Measurements from ENCODE around the gene IQSEC1.

IQSEC1 gene

DNA sequence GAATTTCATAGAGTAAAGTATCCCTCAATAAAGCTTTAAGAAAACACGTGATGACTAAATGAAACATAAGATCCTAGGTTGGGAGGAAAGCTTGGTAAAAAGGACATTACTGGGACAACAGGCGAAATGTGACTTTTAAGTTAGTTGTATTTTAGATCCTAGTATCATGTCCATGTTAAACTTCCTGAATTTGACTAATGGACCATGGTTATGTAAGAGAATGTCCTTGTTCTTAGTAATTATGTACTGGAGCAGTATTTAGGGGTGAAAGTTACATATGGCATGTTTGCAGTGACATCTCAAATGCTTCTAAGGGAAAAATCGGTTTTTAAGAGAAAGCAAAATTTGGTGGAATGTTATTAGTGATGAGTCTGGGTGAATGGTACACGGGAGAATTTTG, 69.6 kb downstream of the IQSEC1 start:
- DNase-seq (ENCODE audit: low read depth in 1 of 2, low spot score in 1 of 2) = no peak

DNA sequence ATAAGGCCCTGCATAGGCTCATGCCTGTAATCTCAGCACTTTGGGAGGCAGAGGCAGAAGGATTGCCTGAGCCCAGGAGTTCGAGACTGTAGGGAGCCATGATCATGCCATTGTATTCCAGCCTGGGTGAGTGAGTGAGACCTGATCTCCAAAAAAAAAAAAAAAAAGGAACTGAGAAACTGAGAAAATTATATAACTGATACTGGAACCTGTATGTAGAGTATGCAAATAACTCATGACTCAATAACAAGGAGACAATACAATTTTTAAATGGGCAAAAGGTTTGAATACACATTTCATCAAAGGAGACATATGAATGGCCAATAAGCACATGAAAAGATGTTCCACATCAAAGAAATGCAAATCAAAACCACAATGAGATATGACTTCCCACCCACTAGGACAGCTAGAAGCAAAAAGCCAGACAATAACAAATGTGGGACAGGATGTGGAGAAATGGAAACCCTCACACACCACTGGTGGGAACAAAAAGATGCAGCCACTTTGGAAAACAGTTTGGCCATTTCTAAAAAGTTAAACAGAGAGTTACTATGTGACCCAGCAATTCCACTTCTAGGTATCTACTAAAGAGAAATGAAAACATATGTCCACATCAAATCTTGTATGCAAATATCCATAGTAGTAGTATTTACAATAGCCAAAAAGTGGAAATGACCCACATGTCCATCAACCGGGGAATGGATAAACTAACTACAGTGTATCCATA, 70.7 kb downstream of the IQSEC1 start:
- DNase-seq (ENCODE audit: low read depth in 1 of 2, low spot score in 1 of 2) = no peak

DNA sequence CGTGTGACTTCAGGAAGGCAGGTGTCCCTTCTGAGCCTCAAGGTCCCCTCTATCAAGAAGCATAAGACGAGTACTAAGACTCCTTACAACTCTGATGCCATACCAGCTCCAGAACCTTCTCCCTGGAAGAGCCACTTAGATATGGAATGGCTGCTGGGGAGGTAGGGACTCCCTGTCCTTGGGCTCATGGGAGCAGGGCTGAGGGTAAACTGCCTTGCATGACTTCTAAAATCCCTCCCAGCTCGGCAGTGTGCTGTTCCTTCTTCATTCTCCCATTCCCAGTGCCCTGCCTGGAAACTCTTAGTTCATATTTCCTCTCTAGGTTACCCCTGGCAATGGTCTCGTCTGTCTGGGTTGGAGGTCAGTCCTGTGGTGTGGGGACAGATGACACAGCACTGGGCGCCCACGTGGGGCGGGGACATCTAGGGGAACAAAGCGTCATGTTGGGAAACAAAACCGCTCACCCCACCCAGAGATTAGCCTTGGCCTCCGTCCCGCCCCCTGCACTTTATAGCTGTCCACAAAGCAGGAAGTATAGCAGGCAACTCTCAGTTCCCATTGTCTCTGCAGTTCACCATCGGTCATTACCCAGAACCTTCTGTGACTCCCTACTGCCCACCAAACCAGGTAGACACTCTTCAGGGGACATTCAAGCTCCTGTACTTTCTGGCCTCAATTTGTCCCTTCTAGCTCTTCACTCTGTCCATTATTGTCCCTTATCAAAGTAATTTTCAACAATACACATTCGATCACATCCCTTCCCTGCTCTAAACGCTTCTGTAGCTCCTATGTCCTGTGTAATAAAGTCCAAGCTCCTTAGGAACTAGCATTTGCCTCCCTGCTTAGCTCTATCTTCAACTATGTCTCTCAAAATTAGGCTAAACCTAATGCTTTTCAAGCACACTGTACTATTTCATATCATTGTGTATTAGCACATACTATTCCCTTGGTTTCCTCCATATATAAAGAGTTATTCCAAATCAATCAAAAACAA, 73.8 kb downstream of the IQSEC1 start:
- no peak for DNase-seq (ENCODE audit: low read depth in 1 of 2, low spot score in 1 of 2)

DNA sequence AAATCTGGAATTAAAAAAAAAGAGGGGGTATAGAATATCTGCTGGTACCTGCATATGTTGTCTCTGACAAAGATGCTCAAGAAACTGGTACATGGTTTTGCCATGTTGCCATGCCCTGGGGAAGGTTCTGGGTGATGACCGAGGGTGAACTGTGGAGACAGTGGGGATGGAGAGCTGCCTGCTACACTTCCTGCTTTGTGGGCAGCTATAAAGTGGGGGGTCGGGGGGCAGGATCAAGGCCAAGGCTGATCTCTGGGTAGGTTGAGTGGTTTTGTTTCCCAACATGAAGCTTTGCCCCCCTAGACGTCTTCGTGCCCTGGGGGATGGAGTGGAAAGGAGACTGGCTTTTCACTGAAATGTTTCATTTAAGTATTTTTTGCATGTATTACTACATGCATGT, 74.6 kb downstream of the IQSEC1 start:
- DNase-seq (ENCODE audit: low read depth in 1 of 2, low spot score in 1 of 2) = no peak

DNA sequence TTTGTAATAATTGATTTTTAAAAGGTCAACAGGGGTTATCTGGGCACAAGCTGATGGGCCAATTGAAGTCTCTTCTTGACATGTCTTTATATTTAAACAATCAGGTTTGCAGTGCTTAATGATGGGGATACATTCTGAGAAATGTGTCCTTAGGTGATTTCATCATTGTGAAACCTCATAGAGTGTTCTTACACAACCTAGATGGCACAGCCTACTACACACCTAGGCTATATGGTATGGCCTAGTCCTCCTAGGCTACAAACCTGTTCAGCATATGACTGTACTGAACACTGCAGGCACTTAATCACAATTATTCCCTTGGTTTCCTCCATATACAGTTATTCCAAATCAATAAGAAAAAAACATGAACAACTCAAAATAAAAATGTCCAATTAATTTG, 75.8 kb downstream of the IQSEC1 start:
- DNase-seq (ENCODE audit: low read depth in 1 of 2, low spot score in 1 of 2) = no peak

DNA sequence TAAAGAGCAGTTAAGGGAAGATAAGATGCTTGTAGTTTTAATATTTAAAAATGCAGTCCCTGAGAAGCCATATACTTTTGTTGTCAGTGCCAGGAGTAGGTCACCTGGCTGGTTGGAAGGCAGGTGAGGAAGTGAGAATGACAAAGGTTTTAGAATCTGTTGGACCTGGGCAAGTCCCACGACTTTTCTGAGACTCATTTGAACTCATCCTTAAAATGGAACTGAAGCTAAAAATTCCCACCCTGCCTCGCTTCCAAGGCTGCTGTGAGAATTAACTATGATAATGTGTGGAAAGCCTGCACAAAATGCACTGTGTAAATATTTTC, 77.1 kb downstream of the IQSEC1 start:
- DNase-seq (ENCODE audit: low read depth in 1 of 2, low spot score in 1 of 2) = no peak

DNA sequence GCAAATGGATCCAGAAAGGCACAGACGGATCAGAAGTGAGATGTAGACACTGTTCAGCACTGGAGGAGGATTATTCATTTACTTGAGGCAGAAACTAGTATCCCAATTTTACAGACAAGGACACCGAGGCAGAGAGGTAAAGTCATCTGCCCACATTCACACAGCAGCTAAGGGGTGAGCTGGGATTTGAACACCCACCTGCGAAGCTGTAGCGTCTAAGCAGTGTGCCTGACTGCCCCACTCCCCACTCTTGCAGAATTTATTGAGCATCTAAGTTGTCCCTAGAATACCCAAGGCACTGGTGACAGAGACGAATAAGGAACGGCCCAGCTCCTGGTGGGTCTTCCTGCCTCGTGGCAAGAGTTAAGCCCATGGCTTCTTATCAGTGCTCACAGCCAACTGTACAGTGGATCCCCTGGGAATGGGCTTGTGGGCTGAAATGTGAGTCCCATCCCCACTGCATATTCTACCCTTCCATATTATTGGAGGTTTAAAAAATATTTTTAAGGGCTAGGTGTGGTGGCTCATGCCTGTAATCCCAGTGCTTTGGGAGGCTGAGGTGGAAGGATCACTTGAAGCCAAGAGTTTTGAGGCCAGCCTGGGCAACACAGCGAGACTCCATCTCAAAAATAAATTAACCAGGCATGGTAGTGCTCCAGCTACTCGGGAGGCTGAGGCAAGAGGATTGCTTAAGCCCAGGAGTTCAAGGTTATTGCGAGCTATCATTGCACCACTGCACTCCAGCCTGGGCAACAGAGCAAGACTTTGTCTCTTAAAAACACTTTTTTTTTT, 77.6 kb downstream of the IQSEC1 start:
- no peak for DNase-seq (ENCODE audit: low read depth in 1 of 2, low spot score in 1 of 2)

DNA sequence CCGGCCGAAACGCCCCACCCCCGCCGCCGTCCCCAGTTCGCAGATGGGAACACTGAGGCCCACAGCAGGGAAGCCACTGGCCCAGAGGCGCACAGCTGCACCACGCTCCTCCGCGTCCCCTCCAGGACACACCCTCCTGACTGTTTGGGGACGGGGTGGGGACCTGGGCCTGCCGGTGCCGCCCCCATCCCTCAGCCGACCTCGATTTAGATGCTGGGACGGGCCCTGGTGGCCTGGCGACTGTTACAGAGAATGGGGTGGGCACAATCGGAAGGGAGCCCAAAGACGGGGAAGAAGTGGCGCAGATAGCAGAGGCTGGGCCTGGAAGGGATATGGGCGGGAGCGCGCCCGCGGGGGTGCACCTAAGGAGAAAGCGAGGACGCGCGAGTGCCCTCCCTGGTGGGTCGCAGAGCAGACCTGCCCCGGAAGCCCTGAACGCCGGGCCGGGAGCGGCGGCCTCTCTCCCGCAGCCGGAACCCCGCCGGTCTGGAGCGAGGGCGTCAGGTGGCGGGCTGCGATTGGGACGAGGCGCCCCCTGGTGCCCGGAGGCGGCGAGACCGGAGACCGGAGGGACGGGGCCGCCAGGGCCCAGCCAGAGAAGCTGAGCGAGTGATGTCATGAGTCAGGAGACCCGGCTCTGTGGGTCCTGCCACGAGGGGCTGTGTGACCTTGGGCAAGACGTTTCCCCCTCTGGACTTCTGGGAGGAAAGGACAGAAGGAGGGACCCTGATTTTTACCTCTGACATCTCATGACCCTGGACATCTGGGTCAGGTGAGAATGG, 78.4 kb downstream of the IQSEC1 start:
- DNase-seq (ENCODE audit: low read depth in 1 of 2, low spot score in 1 of 2) = peak; percentile 78 to 85

DNA sequence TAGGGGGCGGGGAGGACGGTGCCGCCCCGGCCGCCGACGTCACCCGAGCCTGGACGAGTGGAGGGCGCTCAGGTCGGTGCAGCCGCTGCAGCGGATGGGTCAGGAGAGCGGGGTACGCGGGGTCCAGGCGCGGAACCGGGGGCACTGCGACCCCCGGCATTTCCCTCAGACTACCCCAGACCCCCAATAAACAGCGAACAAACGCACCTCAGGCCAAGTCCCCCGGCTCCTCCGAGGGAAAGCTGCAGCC, 78.9 kb downstream of the IQSEC1 start:
- no peak for DNase-seq (ENCODE audit: low read depth in 1 of 2, low spot score in 1 of 2)

DNA sequence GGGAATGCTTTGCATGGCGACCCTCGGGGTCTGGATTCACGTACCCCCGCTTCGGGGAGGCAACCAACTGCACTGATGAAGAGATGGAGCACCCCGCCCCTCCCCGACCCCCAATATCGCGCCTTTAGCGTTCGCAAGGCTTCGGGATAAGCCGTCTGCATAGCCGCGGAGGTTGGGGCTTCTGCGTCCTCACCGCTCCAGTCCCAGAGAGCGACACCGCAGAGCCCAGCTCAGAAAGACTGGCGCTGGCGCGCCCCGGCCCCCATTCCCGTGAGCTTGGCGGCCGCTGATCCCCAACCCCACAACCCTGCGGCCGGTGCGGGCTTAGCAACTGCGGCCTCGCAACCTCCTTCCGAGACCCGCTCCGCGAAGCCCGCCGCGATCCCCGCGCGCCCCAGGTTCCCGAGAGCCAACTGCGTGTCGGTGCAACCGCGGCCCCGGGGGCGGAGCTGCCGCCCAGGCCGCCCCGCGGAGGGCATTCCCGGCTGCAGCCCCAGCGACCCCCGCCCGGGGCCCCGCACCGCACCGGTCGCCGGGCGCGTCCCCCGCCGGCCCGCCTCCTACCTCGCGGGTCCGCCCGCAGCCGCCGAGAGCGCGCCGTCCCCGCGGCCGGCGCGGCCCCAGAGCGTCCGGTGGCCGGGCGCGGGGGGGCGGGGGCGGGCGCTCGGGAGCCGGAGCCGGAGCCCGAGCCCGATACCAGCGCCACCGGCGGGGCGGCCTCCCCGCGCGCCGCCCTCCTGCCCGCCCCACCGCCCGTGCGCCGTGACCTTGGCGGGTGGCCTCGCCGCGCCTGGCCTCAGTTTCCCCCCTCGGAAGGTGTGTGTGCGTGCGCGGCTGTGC, 79.5 kb downstream of the IQSEC1 start:
- no peak for DNase-seq (ENCODE audit: low read depth in 1 of 2, low spot score in 1 of 2)

DNA sequence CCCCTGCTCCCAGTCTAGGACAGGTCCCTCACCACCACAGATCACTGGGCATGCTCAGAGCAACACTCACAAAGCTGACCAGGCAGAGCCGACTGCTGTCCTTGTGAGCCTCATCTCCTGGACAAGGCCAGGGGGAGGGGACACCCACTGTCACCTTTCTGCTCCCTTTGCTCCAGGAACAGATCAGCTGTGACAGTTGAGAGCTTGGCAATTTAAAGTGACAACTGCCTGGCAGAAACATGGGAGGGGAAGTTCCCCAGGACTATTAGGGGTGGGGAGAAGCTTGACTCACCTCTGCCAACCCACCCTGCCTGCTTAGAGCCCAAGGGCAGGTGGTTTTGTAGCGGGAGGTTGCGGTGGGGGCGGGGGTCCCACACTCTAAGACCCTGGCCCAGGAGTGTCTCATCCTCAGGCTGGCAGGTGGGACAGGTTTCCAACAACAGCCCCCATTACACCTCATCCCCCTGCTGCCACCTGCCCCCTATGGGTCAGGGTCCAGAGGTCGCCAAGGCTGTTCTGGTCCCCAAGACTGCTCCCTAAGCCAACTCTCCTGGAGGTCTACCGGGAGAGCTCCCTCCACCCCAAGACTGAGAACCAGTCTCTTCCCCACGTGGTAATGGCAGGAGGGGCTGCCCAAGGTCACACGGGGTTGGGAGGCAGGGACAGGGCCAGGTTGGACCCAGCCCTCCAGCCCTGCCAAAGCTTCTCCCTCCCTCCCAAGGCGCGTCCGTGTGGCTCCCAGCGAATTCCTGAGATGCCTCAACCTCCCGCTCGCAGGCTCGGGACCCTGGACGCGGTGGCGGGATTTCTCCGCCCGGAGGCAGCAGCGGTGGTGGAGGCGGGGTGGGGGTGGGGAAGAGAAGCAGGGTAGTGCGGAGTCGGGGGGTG, 80.4 kb downstream of the IQSEC1 start:
- DNase-seq (ENCODE audit: low read depth in 1 of 2, low spot score in 1 of 2) = no peak

DNA sequence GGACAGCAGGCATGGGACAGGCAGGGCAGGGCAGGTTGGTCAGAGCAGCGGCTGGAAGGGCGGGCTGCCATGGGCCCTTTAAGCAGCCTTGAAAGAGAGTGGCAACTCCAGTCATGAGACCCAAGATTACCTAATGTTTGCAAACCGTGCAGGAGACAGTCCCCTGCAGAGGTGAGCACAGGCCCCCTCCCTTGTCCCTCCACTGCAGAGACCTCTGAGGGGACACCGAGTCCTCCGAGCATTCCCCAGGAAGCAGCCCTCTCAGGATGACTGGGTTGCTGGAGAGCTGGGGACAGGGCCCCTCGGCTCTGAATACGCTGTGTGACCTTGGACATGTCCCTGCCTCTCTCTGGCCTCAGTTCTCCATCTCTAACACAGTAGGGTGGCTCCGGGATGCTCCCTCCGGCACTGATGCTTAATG, 81.4 kb downstream of the IQSEC1 start:
- DNase-seq (ENCODE audit: low read depth in 1 of 2, low spot score in 1 of 2) = no peak

DNA sequence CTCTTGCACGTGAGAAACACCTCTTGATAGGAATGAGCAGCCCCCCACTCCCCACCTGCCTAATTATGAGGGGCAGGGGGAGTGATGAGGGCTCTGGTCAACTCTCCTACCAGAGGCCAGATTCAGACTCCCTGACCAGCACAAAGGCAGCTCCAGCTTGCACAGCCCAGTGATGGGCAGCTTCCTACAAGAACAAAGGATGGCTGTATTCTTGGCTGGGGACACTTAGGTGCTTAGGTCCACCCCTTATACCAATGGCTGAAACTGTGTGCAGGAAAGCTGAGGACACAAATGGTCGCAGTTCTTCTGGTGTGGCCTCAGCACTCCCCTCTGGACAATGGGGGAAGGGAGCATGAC, 81.8 kb downstream of the IQSEC1 start:
- DNase-seq (ENCODE audit: low read depth in 1 of 2, low spot score in 1 of 2) = no peak

DNA sequence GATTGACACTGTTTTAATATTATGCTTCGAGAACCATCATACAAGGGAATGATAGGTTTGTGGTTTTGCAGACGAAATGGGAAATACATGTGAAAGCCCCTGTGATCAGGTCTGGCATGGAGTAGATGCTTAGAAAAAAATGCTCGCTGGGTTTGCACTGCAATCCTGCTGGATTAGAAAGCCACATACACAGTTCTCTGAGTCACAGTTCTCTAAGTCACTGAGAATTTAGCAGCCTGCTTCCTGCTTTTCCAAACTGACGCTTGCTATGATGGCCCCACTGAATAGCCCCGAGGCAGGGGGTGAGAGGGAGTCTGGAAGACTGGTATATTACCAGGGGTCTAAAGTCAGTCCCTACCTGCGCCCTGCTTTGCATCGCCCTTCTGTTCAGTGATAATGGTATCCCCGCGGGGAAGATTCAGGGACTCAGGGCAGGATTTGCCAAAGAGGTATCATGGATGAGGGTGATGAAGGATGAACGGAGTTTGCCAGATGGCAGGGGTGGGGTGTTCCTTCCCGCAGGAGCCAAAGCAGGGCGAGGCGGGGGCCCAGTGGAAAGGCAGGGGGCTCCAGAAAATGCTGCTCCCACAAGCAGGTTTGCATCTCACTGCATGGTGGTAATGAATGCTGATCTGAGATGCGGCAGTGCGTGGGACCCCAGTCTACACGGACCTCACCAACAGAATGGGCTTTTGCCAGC, 82.3 kb downstream of the IQSEC1 start:
- no peak for DNase-seq (ENCODE audit: low read depth in 1 of 2, low spot score in 1 of 2)

DNA sequence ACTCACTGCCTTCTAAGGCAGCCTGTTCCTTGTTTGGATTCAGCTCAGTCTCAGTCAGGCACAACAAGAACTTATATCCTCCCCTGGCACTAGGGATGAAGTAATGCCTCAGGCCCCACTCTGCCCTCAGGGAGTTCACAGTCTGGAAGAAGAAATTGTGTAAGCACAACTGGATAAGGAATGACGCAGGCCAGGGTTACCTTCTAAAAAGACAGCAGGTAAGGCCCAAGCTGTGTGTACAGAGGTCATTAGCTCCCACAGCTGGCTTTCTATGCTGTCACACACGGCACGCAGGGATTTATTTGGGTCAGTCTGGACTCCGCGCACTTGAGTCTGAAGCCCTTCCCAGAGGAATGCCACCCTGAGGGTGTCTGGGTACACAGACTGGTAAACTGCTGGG, 82.9 kb downstream of the IQSEC1 start:
- DNase-seq (ENCODE audit: low read depth in 1 of 2, low spot score in 1 of 2) = no peak

DNA sequence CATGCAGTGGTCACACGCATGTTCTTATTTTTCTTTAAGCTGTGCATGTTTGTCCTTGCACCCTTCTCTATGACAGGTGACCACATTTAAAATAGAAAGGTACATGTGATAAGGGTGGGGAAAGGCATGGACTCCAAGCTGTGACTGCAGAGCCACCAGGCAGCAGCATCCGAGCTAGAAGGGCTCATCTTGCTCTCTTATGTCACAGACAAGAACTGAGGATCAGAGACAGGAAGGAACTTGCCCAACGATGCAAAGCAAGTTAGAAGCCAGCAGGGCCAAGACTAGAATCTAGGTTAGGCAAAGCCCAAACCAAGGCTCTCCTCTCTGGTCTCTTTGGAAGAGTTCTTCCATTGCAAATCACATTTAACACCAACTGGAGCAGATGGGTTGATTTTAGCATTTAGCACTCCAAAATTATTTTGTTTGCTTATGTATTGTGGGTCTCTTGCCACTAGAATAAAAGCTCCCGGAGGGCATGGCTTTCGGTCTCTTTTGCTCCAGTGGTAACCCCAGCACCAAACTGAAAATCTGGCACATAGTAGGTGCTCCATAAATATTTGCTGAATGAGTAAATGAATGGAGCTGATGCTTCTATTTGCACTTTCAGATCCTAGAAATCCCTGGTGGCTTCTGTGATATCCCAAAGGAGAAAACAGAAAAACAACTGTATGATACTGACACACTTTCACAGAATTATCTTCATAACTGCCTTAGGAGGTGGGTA, 84.3 kb downstream of the IQSEC1 start:
- DNase-seq (ENCODE audit: low read depth in 1 of 2, low spot score in 1 of 2) = no peak

DNA sequence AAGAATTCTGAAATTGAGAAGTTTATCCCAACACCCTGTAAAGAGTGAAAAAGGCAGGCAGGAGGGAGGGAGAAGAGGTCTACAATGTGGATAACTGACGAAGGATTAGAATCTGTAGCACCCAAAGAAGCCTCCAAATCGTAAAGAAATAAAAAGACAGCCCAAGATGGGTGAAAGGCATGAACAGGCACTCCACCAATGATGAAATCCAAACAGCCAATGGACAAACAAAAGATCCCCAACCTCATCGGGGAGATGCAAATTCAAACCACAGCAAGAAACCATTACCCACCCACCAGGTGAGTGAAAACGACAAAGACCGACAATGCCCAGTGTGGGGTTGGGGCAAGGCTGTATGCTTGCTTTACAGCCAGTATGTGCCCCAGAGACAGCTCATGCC, 85.6 kb downstream of the IQSEC1 start:
- no peak for DNase-seq (ENCODE audit: low read depth in 1 of 2, low spot score in 1 of 2)

DNA sequence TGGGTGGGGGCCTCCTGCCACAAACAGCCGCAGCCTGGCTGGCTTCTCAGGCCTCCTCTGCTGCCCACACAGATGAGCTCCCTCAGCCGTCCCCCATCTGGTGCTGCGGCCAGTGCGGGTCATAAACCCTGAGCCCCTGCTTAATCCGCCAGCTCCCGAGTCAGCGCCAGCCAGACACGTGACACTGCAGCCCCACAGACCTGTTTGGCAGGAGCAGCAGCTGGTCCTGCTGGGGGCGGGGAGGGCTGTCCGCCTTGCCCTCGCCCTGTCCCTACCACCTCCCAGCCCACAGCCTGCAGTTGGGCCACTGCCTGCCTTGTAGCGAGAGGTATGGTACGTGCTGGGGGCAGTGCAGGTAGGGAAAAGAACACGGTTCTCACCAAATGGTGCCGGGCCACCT, 86.2 kb downstream of the IQSEC1 start:
- DNase-seq (ENCODE audit: low read depth in 1 of 2, low spot score in 1 of 2) = no peak
